Jurkat, Clone E6-1 (cell line): Measurements from ENCODE around the gene ZNF225.
"Not testable (repeated sequence)": the region's sequence is repeated elsewhere in the genome, so short reads cannot be mapped to it uniquely, and the experiment has no call there.

Experiments
- DNase-seq: peaks from one replicate; pipeline ENCODE4 v3.0.0-alpha.2; 2011; ENCODE audit warnings: low read depth, low spot score
- H3K4me3 ChIP-seq: 2 replicates; pipeline ENCODE4 v1.5.1; 2011; ENCODE audit warnings: mild to moderate bottlenecking, low read length, control low read depth, moderate library complexity

Gene ZNF225

GRCh38 chr19:44149776-44150175 lies 36.6 kb downstream of the ZNF225 start:
- DNase-seq: no peak
- no peak overlapping the region for H3K4me3 ChIP-seq

- no peak for DNase-seq
- H3K4me3 ChIP-seq: no peak overlapping the region
Observed at GRCh38 chr19:44151491-44151890, 38.3 kb downstream of the ZNF225 start.

DNA sequence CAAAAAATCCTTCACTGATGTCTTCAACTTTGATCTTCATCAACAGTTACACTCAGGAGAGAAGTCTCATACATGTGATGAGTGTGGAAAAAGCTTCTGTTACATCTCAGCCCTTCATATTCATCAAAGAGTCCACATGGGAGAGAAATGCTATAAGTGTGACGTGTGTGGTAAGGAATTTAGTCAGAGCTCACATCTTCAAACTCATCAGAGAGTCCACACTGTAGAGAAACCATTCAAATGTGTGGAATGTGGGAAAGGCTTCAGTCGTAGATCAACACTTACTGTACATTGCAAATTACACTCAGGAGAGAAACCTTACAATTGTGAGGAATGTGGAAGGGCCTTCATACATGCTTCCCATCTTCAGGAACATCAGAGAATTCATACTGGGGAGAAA lies 43.3 kb downstream of the ZNF225 start:
- DNase-seq: no peak
- H3K4me3 ChIP-seq: no peak overlapping the region

GRCh38 chr19:44163789-44164188 lies 50.6 kb downstream of the ZNF225 start:
- no peak for DNase-seq
- H3K4me3 ChIP-seq: no peak overlapping the region

DNA sequence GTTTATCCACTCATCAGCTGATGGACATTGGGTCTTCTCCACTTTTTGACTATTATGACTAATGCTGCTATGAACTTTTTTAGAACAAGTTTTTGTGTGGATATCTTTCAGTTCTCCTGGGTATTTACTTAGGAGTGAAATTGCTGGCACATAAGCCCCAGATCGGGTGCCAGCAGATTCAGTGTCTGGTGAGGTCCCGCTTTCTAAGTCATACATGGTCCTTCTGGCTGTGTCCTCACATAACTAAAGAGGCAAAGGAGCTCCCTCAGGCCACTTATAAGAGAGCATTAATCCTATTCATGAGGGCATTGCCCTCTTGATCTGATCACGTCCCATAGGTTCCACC lies 51.1 kb downstream of the ZNF225 start:
- DNase-seq: no peak
- H3K4me3 ChIP-seq: peak overlapping the region; percentile 74

DNA sequence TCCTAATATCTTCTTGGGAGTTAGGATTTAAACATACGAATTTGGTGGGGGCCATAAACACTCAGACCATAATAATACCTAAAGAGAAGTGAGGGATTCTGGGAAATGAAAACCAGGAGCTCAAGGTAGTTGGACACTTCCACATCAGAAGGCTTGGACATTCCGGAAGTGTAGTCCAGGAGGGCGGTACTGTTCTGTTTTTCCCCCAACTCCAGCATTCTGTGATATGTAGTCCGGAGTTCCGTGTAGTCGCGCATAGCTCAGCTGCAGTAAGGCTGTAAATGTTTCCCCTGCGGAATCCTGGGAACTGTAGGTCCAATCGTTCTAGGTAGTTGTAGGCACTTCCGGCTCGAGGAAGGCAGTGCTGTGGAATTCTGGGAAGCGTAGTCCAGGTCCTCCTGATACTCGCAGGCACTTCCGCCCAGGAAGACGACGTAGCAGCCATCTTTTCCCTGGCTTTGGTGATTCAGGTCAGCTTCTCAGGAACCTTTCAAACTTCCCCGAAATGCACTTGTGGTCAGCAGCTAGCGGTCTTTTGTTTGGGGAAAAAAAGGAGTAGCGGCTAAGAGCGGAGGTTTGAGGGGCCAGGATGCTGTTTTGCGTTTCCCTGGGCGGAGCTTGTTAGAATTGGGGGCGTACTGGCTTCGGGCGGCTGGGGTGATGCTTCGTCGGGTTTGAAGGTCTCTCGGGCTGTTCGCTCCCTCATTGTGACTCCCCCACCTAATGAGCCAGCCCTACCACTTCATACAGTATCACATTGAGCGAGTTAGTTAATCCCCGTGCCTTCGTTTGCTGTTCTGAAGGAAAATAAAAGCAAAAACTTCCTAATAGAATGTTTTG lies 51.7 kb downstream of the ZNF225 start, which contains the start of gene ZNF226:
TSS of gene ZNF226 (plus strand) at position 428 of the 840 bp plus-strand sequence. CDS start 4,981 bp downstream, outside the sequence.
- peak; percentile 96 for DNase-seq
- peak within 1 kb of the TSS; percentile 74 for H3K4me3 ChIP-seq

DNA sequence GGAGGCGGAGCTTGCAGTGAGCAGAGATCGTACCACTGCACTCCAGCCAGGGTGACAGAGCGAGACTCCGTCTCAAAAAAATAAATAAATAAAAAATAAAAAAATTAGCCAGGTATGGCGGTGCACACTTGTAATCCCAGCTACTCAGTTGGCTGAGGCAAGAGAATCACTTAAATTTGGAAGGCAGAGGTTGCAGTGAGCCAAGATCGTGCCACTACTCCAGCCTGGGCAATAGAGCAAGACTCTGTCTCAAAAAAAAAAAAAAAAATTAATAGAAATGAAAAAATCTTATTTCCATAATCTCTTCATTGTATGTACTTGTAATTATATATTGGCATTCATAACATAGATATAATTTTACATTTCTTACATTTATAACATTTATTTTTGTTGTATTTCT lies 57.5 kb downstream of the ZNF225 start:
- DNase-seq: not testable (repeated sequence)

DNA sequence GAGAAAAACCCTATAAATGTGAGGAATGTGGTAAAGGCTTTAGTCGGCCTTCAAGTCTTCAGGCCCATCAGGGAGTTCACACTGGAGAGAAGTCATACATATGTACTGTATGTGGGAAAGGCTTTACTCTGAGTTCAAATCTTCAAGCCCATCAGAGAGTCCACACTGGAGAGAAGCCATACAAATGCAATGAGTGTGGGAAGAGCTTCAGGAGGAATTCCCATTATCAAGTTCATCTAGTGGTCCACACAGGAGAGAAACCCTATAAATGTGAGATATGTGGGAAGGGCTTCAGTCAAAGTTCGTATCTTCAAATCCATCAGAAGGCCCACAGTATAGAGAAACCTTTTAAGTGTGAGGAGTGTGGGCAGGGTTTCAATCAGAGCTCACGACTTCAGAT lies 63.4 kb downstream of the ZNF225 start:
- no peak overlapping the region for H3K4me3 ChIP-seq
- DNase-seq: no peak

More for the DNA sequence above, 57.5 kb downstream of the ZNF225 start:
- not testable (repeated sequence) for H3K4me3 ChIP-seq

DNA sequence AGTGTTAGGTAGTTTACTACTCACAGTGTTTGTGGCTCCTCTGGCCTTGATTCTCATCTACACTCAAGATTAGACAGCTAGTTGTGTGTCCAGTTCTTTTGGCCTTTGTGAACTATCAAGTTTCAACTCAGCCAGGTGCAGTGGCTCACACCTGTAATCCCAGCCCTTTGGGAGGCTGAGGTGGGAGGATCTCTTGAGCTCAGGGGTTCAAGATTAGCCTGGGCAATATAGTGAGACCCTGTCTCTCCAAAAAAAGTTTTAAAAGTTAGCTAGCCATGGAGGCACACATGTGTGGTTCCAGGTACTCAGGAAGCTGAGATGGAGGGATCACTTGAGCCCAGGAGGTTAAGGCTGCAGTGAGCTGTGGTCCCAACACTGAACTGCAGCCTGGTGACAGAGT lies 67.8 kb downstream of the ZNF225 start:
- DNase-seq: no peak
- no peak overlapping the region for H3K4me3 ChIP-seq

- no peak for DNase-seq
- H3K4me3 ChIP-seq: no peak overlapping the region
Observed at GRCh38 chr19:44182145-44182544, 68.9 kb downstream of the ZNF225 start.
